Panc1 (cell line): ENCODE data around the gene MRPL46. TPM values are rescaled to one million over a fixed set of nuclear protein-coding genes. Genes with fewer than 3 reads are reported as not detected.

Experiments
- ATAC-seq: fragments of 200-7000 bp; cut with Tn5 transposase; 2 replicates; pipeline ENCODE4 v1.9.1; 2020; ENCODE audit warnings: mild to moderate bottlenecking, moderate library complexity
- BruUV-seq: library from RNA; stranded (reverse); fragments of 400-500 nt; replicated peaks from 2 replicates; lab custom pipeline; 2021; lab: Mats Ljungman, UMichigan
- CTCF ChIA-PET: fragments of 300-600 bp; sonication (Branson Sonifier 250); formaldehyde crosslinking; loops from one replicate; lab custom pipeline; 2022; ENCODE audit warnings: antibody characterized with exemption; lab: Charles Lee
- POLR2A ChIA-PET: fragments of 300-600 bp; sonication (Branson Sonifier 250); formaldehyde crosslinking; loops from one replicate; lab custom pipeline; 2022; ENCODE audit warnings: antibody characterized with exemption; lab: Charles Lee
- DNase-seq: peaks from one replicate; pipeline ENCODE4 v3.0.0-alpha.2; 2010; ENCODE audit warnings: low read depth, low spot score
- H3K27ac ChIP-seq: 2 replicates; pipeline ENCODE4 v1.5.1; 2011; ENCODE audit warnings: mild to moderate bottlenecking, low read length, inconsistent platforms
- H3K27me3 ChIP-seq: fragments of 200-500 bp; sonication (Bioruptor generic); 2 replicates; pipeline ENCODE4 v1.6.0; 2014; ENCODE audit warnings: low read length, inconsistent platforms; ENCODE audit not compliant: control insufficient read depth, insufficient read depth
- H3K36me3 ChIP-seq: fragments of 200-500 bp; sonication (Bioruptor generic); 2 replicates; pipeline ENCODE4 v1.5.1; 2014; ENCODE audit warnings: inconsistent platforms, mild to moderate bottlenecking, low read length, moderate library complexity; ENCODE audit not compliant: control insufficient read depth, insufficient read depth
- H3K4me1 ChIP-seq: 2 replicates; pipeline ENCODE4 v1.5.1; 2011; ENCODE audit warnings: inconsistent platforms, mild to moderate bottlenecking, low read length, moderate library complexity; ENCODE audit not compliant: control insufficient read depth, insufficient read depth
- H3K4me3 ChIP-seq, 2 experiments: 2 replicates each; pipeline ENCODE4 v1.5.1; 2011 to 2012; ENCODE audit warnings: low read depth in 2 of 2, low read length in 2 of 2, mild to moderate bottlenecking in 2 of 2, inconsistent platforms in 1 of 2, moderate library complexity in 1 of 2
- H3K9me3 ChIP-seq: fragments of 200-500 bp; sonication (Bioruptor generic); 2 replicates; pipeline ENCODE4 v1.5.1; 2014; ENCODE audit warnings: low read depth, mild to moderate bottlenecking, inconsistent platforms, low read length, moderate library complexity; ENCODE audit not compliant: control insufficient read depth, insufficient read depth
- POLR2AphosphoS5 ChIP-seq: IDR thresholded peaks from 2 replicates; pipeline ENCODE4 v1.6.1; 2012; ENCODE audit warnings: mild to moderate bottlenecking, low read depth, low read length, moderate library complexity
- SIN3A ChIP-seq: IDR thresholded peaks from 2 replicates; pipeline ENCODE4 v1.6.1; 2012; ENCODE audit warnings: low read depth, mild to moderate bottlenecking, low read length, moderate library complexity, borderline replicate concordance; ENCODE audit not compliant: insufficient read depth
- TCF7L2 ChIP-seq: IDR thresholded peaks from 2 replicates; pipeline ENCODE4 v1.6.1; 2011; ENCODE audit warnings: mild to moderate bottlenecking, low read depth, low read length, inconsistent platforms
- in situ Hi-C: cut with HindIII; loops from 2 replicates; pipeline ENCODE4 v1.10.0; 2016; ENCODE audit warnings: low sequenced_read_pairs, low pct_unique_long_range_greater_than_20kb
- intact Hi-C: fragments of 100-400 bp; cut with micrococcal nuclease; formaldehyde crosslinking; loops from one replicate; pipeline ENCODE4 v1.10.0; 2022; ENCODE audit not compliant: unreplicated experiment
- total RNA-seq: library from RNA; stranded (reverse); gene quantifications from one replicate; pipeline ENCODE4 v1.2.1, GENCODE V29; 2021; ENCODE audit not compliant: unreplicated experiment
- TF ChIP-seq, protein P1 (sequence below), 2 experiments: IDR thresholded peaks; 2 replicates each; pipeline ENCODE4 v1.6.1; 2011 to 2012; ENCODE audit warnings: low read depth in 2 of 2, control low read depth in 1 of 2, low read length in 1 of 2, mild to moderate bottlenecking in 1 of 2, moderate library complexity in 1 of 2; ENCODE audit not compliant: insufficient read depth in 1 of 2
- TF ChIP-seq, protein P2 (sequence below): fragments of 450-650 bp; IDR thresholded peaks from 2 replicates; pipeline ENCODE4 v1.5.1; 2017; ENCODE audit warnings: mild to moderate bottlenecking

Gene MRPL46
- total RNA-seq, 1 experiment from 2014 or later: 31.3 TPM

DNA sequence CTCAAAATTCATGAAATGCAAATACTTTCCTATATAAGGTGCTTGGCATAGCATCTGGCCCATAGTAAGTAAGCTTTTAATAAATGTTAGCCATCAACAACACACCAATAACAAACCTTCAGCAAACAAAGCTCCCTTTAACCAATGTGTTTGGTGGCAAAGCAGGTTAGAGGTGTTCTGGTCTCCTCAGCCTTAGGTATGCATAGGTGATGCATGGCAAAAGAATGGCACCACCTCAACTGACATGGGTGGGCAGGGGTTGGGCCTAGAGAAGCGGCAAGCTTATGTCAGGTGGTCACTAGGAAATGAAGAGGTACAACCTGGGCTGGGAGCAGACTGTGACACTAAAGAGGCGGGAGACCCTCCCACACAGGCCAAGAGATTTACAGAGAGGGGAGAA, 38.5 kb upstream of the MRPL46 start:
- H3K9me3 ChIP-seq: no peaks in the 10 kb centered on the region
- BruUV-seq: no TSS peak
- H3K4me3 ChIP-seq: no peak overlapping the region
- ChIA-PET POLR2A (no interaction called here), CTCF (no interaction called here)
- H3K4me1 ChIP-seq: no peaks in the 10 kb centered on the region
- intact Hi-C loops (no loop called here), in situ Hi-C loops (no loop called here)
- no peak overlapping the region for H3K27ac ChIP-seq
- TF ChIP-seq, protein P1, sequence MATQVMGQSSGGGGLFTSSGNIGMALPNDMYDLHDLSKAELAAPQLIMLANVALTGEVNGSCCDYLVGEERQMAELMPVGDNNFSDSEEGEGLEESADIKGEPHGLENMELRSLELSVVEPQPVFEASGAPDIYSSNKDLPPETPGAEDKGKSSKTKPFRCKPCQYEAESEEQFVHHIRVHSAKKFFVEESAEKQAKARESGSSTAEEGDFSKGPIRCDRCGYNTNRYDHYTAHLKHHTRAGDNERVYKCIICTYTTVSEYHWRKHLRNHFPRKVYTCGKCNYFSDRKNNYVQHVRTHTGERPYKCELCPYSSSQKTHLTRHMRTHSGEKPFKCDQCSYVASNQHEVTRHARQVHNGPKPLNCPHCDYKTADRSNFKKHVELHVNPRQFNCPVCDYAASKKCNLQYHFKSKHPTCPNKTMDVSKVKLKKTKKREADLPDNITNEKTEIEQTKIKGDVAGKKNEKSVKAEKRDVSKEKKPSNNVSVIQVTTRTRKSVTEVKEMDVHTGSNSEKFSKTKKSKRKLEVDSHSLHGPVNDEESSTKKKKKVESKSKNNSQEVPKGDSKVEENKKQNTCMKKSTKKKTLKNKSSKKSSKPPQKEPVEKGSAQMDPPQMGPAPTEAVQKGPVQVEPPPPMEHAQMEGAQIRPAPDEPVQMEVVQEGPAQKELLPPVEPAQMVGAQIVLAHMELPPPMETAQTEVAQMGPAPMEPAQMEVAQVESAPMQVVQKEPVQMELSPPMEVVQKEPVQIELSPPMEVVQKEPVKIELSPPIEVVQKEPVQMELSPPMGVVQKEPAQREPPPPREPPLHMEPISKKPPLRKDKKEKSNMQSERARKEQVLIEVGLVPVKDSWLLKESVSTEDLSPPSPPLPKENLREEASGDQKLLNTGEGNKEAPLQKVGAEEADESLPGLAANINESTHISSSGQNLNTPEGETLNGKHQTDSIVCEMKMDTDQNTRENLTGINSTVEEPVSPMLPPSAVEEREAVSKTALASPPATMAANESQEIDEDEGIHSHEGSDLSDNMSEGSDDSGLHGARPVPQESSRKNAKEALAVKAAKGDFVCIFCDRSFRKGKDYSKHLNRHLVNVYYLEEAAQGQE (IDR thresholded peaks at IDR 0.05; ENCODE audit: insufficient read depth in 1 of 2, low read depth in 2 of 2, low read length in 1 of 2): no peak
- TF ChIP-seq SIN3A: no peak
- TF ChIP-seq, protein P2, sequence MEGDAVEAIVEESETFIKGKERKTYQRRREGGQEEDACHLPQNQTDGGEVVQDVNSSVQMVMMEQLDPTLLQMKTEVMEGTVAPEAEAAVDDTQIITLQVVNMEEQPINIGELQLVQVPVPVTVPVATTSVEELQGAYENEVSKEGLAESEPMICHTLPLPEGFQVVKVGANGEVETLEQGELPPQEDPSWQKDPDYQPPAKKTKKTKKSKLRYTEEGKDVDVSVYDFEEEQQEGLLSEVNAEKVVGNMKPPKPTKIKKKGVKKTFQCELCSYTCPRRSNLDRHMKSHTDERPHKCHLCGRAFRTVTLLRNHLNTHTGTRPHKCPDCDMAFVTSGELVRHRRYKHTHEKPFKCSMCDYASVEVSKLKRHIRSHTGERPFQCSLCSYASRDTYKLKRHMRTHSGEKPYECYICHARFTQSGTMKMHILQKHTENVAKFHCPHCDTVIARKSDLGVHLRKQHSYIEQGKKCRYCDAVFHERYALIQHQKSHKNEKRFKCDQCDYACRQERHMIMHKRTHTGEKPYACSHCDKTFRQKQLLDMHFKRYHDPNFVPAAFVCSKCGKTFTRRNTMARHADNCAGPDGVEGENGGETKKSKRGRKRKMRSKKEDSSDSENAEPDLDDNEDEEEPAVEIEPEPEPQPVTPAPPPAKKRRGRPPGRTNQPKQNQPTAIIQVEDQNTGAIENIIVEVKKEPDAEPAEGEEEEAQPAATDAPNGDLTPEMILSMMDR: no peak
- TF ChIP-seq TCF7L2: no peak
- no peak for TF ChIP-seq POLR2AphosphoS5
- H3K36me3 ChIP-seq: no peaks in the 10 kb centered on the region
- DNase-seq: no peak
- no peaks in the 10 kb centered on the region for H3K27me3 ChIP-seq
- ATAC-seq: no peak

DNA sequence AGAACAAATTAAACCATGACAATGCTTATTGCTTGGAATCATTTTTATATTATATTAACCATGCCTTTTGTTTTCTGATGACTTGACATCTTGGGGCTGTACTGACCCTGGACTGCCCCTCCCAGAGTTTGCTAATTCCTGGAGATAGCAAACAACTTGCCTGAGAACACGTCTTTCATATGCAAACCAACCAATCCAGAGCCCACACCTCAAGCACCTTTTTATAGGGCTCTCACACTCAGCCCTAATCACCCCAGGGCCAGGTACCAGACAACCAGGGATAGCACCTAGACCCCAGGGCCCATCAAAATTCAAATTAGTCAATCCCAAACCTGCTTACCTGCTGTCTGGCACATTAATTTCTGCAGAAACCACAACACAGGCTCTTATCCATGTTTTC, 37.3 kb upstream of the MRPL46 start:
- intact Hi-C loops: no loop called here
- Histone ChIP-seq H3K36me3 (no peaks in the 10 kb centered on the region), H3K27me3 (no peaks in the 10 kb centered on the region), H3K9me3 (no peaks in the 10 kb centered on the region), H3K4me3 (no peak overlapping the region), H3K4me1 (no peaks in the 10 kb centered on the region), H3K27ac (no peak overlapping the region)
- DNase-seq: no peak
- ChIA-PET POLR2A (no interaction called here), CTCF (no interaction called here)
- ATAC-seq: no peak
- TF ChIP-seq POLR2AphosphoS5 (no peak), TCF7L2 (no peak), SIN3A (no peak)
- TF ChIP-seq, protein P1 (IDR thresholded peaks at IDR 0.05; ENCODE audit: insufficient read depth in 1 of 2, low read depth in 2 of 2, low read length in 1 of 2): no peak
- TF ChIP-seq, protein P2: no peak
- in situ Hi-C loops: no loop called here
- no TSS peak for BruUV-seq
